ENCODE data around the gene PLRG1.
A peak's percentile ranks its signal among the peaks of the same experiment; 100 is the strongest.
"Not testable (repeated sequence)": the region's sequence is repeated elsewhere in the genome, so short reads cannot be mapped to it uniquely, and the experiment has no call there.

PLRG1 gene

GRCh38 chr4:154549894-154550790, at the start of gene PLRG1:
Gene PLRG1, minus strand, starts transcription at chr4:154550400. Its CDS starts 92 bp downstream, at chr4:154550308.
- DNase-seq: peak; percentile 79

DNA sequence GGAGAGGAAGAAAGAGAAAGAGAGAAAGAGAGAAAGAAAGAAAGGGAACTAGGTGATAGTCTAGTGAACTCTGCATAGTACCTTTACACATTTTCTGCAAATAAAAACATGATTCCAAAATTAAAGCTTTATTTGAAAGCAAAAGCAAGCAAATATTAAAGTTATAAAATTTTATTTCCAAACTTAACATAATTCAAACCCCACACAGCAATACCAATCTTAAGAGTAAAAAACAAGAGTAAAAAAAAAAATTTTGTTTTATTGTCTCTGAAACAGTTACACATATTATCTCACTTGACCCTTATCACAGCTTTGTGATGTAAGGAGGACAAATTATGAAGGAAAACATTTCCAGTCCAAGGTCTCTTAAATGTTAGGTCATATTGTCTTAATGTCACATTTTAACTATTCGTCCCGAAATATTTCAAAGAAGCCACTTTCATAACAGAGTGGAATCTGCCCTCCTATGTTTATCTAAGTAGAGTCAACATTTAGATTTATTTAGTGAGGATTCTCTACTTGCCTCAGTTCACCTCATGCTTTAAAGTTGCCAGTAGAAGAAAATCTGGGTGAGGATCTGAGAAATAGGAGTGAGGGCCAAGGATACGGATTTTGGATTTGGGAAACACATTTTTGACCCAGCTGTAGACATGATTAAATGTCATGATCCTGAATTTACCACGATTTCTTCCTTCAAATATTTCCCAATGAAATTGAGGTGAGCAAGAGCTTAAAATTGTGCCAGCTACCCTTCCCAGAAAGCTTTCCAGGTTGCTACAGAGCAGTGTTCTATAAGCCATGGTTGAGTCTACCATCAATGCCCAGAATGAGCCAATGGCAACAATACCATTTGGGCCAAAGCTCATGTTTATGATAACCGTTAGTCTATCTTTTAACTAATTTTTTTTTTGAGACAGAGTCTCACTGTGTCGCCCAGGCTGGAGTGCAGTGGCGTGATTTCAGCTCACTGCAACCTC, 47.9 kb upstream of the PLRG1 start:
- DNase-seq: no peak

GRCh38 chr4:154597281-154597680, 47.1 kb upstream of the PLRG1 start:
- DNase-seq: not testable (repeated sequence)

- DNase-seq: no peak
Observed at GRCh38 chr4:154595807-154596206, 45.6 kb upstream of the PLRG1 start.

- DNase-seq: not testable (repeated sequence)
Observed at GRCh38 chr4:154594343-154594742, 44.1 kb upstream of the PLRG1 start.

GRCh38 chr4:154593868-154594267, 43.7 kb upstream of the PLRG1 start:
- no peak for DNase-seq

- no peak for DNase-seq
Observed at GRCh38 chr4:154591890-154592289, 41.7 kb upstream of the PLRG1 start.

- no peak for DNase-seq
Observed at GRCh38 chr4:154590329-154591006, 40.3 kb upstream of the PLRG1 start, which contains the start of gene FGA. Gene FGA, minus strand, starts transcription at chr4:154590742. Its CDS starts 55 bp downstream, at chr4:154590687.

GRCh38 chr4:154589296-154590197, 39.3 kb upstream of the PLRG1 start:
- no peak for DNase-seq

GRCh38 chr4:154588198-154588597, 38.0 kb upstream of the PLRG1 start:
- no peak for DNase-seq

GRCh38 chr4:154586296-154587033, 36.3 kb upstream of the PLRG1 start:
- DNase-seq: no peak

- no peak for DNase-seq
Observed at GRCh38 chr4:154585369-154586018, 35.3 kb upstream of the PLRG1 start.

DNA sequence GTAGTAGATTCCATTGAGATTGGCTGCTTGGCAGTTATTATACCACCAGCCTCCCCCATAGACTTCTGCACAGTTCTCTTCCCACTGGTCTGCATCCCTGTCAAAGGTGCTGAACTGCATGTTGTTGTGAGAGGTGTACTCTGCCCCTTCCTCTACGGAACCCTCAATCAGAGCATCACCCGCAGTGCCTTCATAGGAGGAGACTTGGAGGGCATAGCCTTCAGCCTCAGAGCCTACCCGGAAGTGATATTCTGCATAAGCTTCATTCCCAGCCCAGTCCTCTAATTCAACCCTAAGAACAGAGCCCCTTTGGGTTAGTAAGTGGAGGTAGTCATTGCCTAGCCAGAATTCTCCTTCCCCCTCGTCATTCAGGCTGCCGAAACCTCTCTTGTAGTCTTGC, 34.1 kb upstream of the PLRG1 start:
- no peak for DNase-seq

GRCh38 chr4:154583677-154584076, 33.5 kb upstream of the PLRG1 start:
- DNase-seq: no peak

GRCh38 chr4:154583230-154583629, 33.0 kb upstream of the PLRG1 start:
- DNase-seq: no peak

- no peak for DNase-seq
Observed at GRCh38 chr4:154582723-154583122, 32.5 kb upstream of the PLRG1 start.

DNA sequence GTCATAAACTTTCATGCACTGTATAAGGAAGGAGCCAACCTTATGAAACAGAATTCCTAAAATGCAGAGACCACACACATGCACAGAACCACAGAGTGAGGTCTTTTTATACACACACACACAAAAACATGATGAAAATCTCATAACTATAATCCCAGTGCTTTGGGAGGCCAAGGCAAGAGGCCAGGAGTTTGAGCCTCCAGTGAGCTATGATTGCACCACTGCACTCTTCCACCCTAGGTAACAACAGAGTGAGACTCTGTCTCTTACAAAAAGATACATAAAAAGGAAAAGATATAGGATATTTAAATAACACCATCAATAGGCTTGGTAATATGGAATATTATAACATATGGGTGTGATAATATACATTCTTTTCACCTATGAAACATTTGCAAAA, 29.7 kb upstream of the PLRG1 start:
- DNase-seq: no peak

- no peak for DNase-seq
Observed at GRCh38 chr4:154578919-154579318, 28.7 kb upstream of the PLRG1 start.

DNA sequence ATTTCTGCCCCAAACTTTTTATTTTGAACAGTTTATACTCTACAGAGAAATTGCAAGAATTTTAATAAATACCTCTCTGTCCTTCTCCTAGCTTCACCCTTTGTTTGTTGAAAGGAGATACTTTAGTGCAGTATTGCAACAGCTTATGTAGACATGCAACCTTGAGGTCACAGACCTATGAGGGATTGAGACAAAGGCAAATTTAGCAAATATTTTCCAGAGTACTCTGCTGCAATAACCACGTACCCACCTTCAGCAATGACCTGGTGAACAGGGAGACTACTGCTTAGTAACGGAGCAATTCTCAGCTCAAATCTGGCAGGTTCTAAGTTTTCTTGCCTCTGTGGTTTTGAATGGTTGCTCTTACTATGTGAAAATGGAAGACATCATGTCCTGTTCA, 27.1 kb upstream of the PLRG1 start:
- no peak for DNase-seq

- DNase-seq: no peak
Observed at GRCh38 chr4:154574311-154574710, 24.1 kb upstream of the PLRG1 start.
